Jurkat, Clone E6-1 (cell line): Measurements from ENCODE around the gene KRTAP10-3.

Experiments
- DNase-seq: peaks from one replicate; pipeline ENCODE4 v3.0.0-alpha.2; 2011; ENCODE audit warnings: low read depth, low spot score
- H3K4me3 ChIP-seq: 2 replicates; pipeline ENCODE4 v1.5.1; 2011; ENCODE audit warnings: mild to moderate bottlenecking, low read length, control low read depth, moderate library complexity

The KRTAP10-3 gene

GRCh38 chr21:44522753-44523204 is 35.8 kb downstream of the KRTAP10-3 start:
- DNase-seq, result no peak
- H3K4me3 ChIP-seq, result no peak overlapping the region

- H3K4me3 ChIP-seq, result no peak overlapping the region
- no peak for DNase-seq
Observed at GRCh38 chr21:44521928-44522752, 36.5 kb downstream of the KRTAP10-3 start.

- H3K4me3 ChIP-seq, result no peak overlapping the region
- DNase-seq, result no peak
Observed at GRCh38 chr21:44521301-44521927, 37.2 kb downstream of the KRTAP10-3 start.

GRCh38 chr21:44520326-44521300 is 38.0 kb downstream of the KRTAP10-3 start:
- no peak for DNase-seq
- H3K4me3 ChIP-seq, result no peak overlapping the region

- DNase-seq, result no peak
Observed at GRCh38 chr21:44519346-44520325, 39.0 kb downstream of the KRTAP10-3 start.

GRCh38 chr21:44518686-44519085 is 39.9 kb downstream of the KRTAP10-3 start:
- no peak for DNase-seq
- no peak overlapping the region for H3K4me3 ChIP-seq

More at GRCh38 chr21:44519346-44520325, 39.0 kb downstream of the KRTAP10-3 start:
- no peak overlapping the region for H3K4me3 ChIP-seq

GRCh38 chr21:44517175-44517899 is 41.3 kb downstream of the KRTAP10-3 start:
- H3K4me3 ChIP-seq, result no peak overlapping the region
- DNase-seq, result peak; percentile 35

- no peak overlapping the region for H3K4me3 ChIP-seq
- DNase-seq, result no peak
Observed at GRCh38 chr21:44516828-44517174, 41.8 kb downstream of the KRTAP10-3 start.

- H3K4me3 ChIP-seq, result no peak overlapping the region
- no peak for DNase-seq
Observed at GRCh38 chr21:44516342-44516741, 42.3 kb downstream of the KRTAP10-3 start.

- H3K4me3 ChIP-seq, result no peak overlapping the region
- no peak for DNase-seq
Observed at GRCh38 chr21:44515359-44516165, 43.0 kb downstream of the KRTAP10-3 start.

GRCh38 chr21:44514746-44515358 is 43.7 kb downstream of the KRTAP10-3 start:
- H3K4me3 ChIP-seq, result no peak overlapping the region

GRCh38 chr21:44514218-44514520 is 44.4 kb downstream of the KRTAP10-3 start:
- no peak for DNase-seq
- H3K4me3 ChIP-seq, result no peak overlapping the region

More at GRCh38 chr21:44514746-44515358, 43.7 kb downstream of the KRTAP10-3 start:
- no peak for DNase-seq

- H3K4me3 ChIP-seq, result no peak overlapping the region
- DNase-seq, result no peak
Observed at GRCh38 chr21:44513389-44514217, 45.0 kb downstream of the KRTAP10-3 start.

GRCh38 chr21:44512496-44513388 is 45.9 kb downstream of the KRTAP10-3 start:
- no peak overlapping the region for H3K4me3 ChIP-seq
- DNase-seq, result no peak

GRCh38 chr21:44511938-44512275 is 46.7 kb downstream of the KRTAP10-3 start:
- no peak overlapping the region for H3K4me3 ChIP-seq
- DNase-seq, result no peak
